GM21717 (cell line): ENCODE data around the gene ANKRD40CL.

Experiments
- ATAC-seq: cut with Tn5 transposase; IDR thresholded peaks from one replicate; pipeline ENCODE4 v1.9.1; 2021; ENCODE audit warnings: mild to moderate bottlenecking, moderate library complexity; ENCODE audit not compliant: unreplicated experiment

ANKRD40CL gene

GRCh38 chr17:50790618-50791017, 23.3 kb upstream of the ANKRD40CL start:
- ATAC-seq: no peak

- ATAC-seq: no peak
Measured at GRCh38 chr17:50787106-50787505, 19.8 kb upstream of the ANKRD40CL start.

- no peak for ATAC-seq
Measured at GRCh38 chr17:50785946-50786570, 18.7 kb upstream of the ANKRD40CL start.

GRCh38 chr17:50785126-50785525, 17.8 kb upstream of the ANKRD40CL start:
- no peak for ATAC-seq

- ATAC-seq: no peak
Measured at GRCh38 chr17:50783905-50784304, 16.6 kb upstream of the ANKRD40CL start.

GRCh38 chr17:50783193-50783660, 15.9 kb upstream of the ANKRD40CL start:
- peak; percentile 52 for ATAC-seq

- no peak for ATAC-seq
Measured at GRCh38 chr17:50781167-50781566, 13.8 kb upstream of the ANKRD40CL start.

GRCh38 chr17:50779747-50780353, 12.5 kb upstream of the ANKRD40CL start:
- no peak for ATAC-seq

- no peak for ATAC-seq
Measured at GRCh38 chr17:50778988-50779387, 11.7 kb upstream of the ANKRD40CL start.

GRCh38 chr17:50778471-50778870, 11.2 kb upstream of the ANKRD40CL start:
- ATAC-seq: no peak

- ATAC-seq: no peak
Measured at GRCh38 chr17:50775926-50776325, 8.6 kb upstream of the ANKRD40CL start.

- ATAC-seq: no peak
Measured at GRCh38 chr17:50774225-50774803, 7.0 kb upstream of the ANKRD40CL start.

- ATAC-seq: peak; percentile 90
Measured at GRCh38 chr17:50771991-50772785, 4.9 kb upstream of the ANKRD40CL start.

- no peak for ATAC-seq
Measured at GRCh38 chr17:50770346-50770745, 3.0 kb upstream of the ANKRD40CL start.

- no peak for ATAC-seq
Measured at GRCh38 chr17:50769884-50770283, 2.6 kb upstream of the ANKRD40CL start.

- no peak for ATAC-seq
Measured at GRCh38 chr17:50768346-50768761, 1.0 kb upstream of the ANKRD40CL start.

- no peak for ATAC-seq
Measured at GRCh38 chr17:50767030-50767429, 288 bp downstream of the ANKRD40CL start.

- ATAC-seq: no peak
Measured at GRCh38 chr17:50766222-50767023, 895 bp downstream of the ANKRD40CL start.

GRCh38 chr17:50765454-50766221, 1.7 kb downstream of the ANKRD40CL start:
- peak; percentile 57 for ATAC-seq

GRCh38 chr17:50764734-50765149, 2.6 kb downstream of the ANKRD40CL start:
- ATAC-seq: no peak
